Measurements from ENCODE around the gene LRIG3.
"Not testable (repeated sequence)": the region's sequence is repeated elsewhere in the genome, so short reads cannot be mapped to it uniquely, and the experiment has no call there.

LRIG3 gene

GRCh38 chr12:58855630-58856029, 64.7 kb downstream of the LRIG3 start:
- DNase-seq (ENCODE audit: low read depth), result not testable (repeated sequence)

- DNase-seq (ENCODE audit: low read depth), result no peak
Measured at GRCh38 chr12:58850826-58851225, 69.5 kb downstream of the LRIG3 start.

- no peak for DNase-seq (ENCODE audit: low read depth)
Measured at GRCh38 chr12:58847901-58848600, 72.3 kb downstream of the LRIG3 start.

GRCh38 chr12:58844161-58844560, 76.1 kb downstream of the LRIG3 start:
- DNase-seq (ENCODE audit: low read depth), result no peak

GRCh38 chr12:58841058-58841798, 79.1 kb downstream of the LRIG3 start:
- DNase-seq (ENCODE audit: low read depth), result no peak

- DNase-seq (ENCODE audit: low read depth), result no peak
Measured at GRCh38 chr12:58833853-58834252, 86.5 kb downstream of the LRIG3 start.

GRCh38 chr12:58832920-58833319, 87.4 kb downstream of the LRIG3 start:
- no peak for DNase-seq (ENCODE audit: low read depth)

All from stimulated activated CD4-positive, alpha-beta T cell treated with anti-CD3 and anti-CD28 coated beads, Interleukin-2, amount 100 ng/mL, for 4 hours (primary cell).